Measurements from ENCODE around the gene C2CD2. TPM values are rescaled to one million over a fixed set of nuclear protein-coding genes. Genes with fewer than 3 reads are reported as not detected.

The C2CD2 gene
- total RNA-seq, 4 donors from 2014 or later = 9.5 to 37.5 (median 18.3) TPM

- Histone ChIP-seq H3K27me3 (no peaks in the 10 kb centered on the region), H3K4me1 (no peaks in the 10 kb centered on the region), H3K36me3 (no peaks in the 10 kb centered on the region), H3K9me3 (no peaks in the 10 kb centered on the region), H3K4me3 (no peak overlapping the region), H3K27ac (no peak overlapping the region)
- DNase-seq = no peak
- no peak for TF ChIP-seq POLR2A (IDR thresholded peaks at IDR 0.05)
- TF ChIP-seq CTCF (IDR thresholded peaks at IDR 0.05) = no peak
- intact Hi-C loops (cut with DNase I; ENCODE audit: low total_unique reads) = no loop called here
Observed at GRCh38 chr21:41854426-41854995, 99.3 kb downstream of the C2CD2 start.

- no peaks in the 10 kb centered on the region for H3K9me3 ChIP-seq
- H3K4me3 ChIP-seq = no peak overlapping the region
- H3K4me1 ChIP-seq = no peaks in the 10 kb centered on the region
- H3K27me3 ChIP-seq = no peaks in the 10 kb centered on the region
- DNase-seq = no peak
- TF ChIP-seq POLR2A (IDR thresholded peaks at IDR 0.05) (no peak), CTCF (IDR thresholded peaks at IDR 0.05) (no peak)
- H3K36me3 ChIP-seq = no peaks in the 10 kb centered on the region
- intact Hi-C loops (cut with DNase I; ENCODE audit: low total_unique reads) = no loop called here
- no peak overlapping the region for H3K27ac ChIP-seq
Observed at GRCh38 chr21:41852929-41853320, 100.9 kb downstream of the C2CD2 start.

GRCh38 chr21:41852151-41852928 lies 101.5 kb downstream of the C2CD2 start:
- intact Hi-C loops (cut with DNase I; ENCODE audit: low total_unique reads) = no loop called here

GRCh38 chr21:41851090-41851790 lies 102.6 kb downstream of the C2CD2 start:
- Histone ChIP-seq H3K4me1 (no peaks in the 10 kb centered on the region), H3K9me3 (no peaks in the 10 kb centered on the region), H3K27me3 (no peaks in the 10 kb centered on the region), H3K36me3 (no peaks in the 10 kb centered on the region), H3K4me3 (no peak overlapping the region), H3K27ac (no peak overlapping the region)
- intact Hi-C loops (cut with DNase I; ENCODE audit: low total_unique reads) = no loop called here
- no peak for DNase-seq
- TF ChIP-seq CTCF (IDR thresholded peaks at IDR 0.05) = no peak
- no peak for TF ChIP-seq POLR2A (IDR thresholded peaks at IDR 0.05)

More at GRCh38 chr21:41852151-41852928, 101.5 kb downstream of the C2CD2 start:
- Histone ChIP-seq H3K4me1 (no peaks in the 10 kb centered on the region), H3K36me3 (no peaks in the 10 kb centered on the region), H3K4me3 (no peak overlapping the region), H3K27me3 (no peaks in the 10 kb centered on the region), H3K9me3 (no peaks in the 10 kb centered on the region), H3K27ac (no peak overlapping the region)
- no peak for DNase-seq
- TF ChIP-seq CTCF (IDR thresholded peaks at IDR 0.05) (no peak), POLR2A (IDR thresholded peaks at IDR 0.05) (no peak)

- Histone ChIP-seq H3K36me3 (no peaks in the 10 kb centered on the region), H3K27ac (no peak overlapping the region), H3K9me3 (no peaks in the 10 kb centered on the region), H3K27me3 (no peaks in the 10 kb centered on the region), H3K4me3 (no peak overlapping the region), H3K4me1 (no peaks in the 10 kb centered on the region)
- no peak for DNase-seq
- intact Hi-C loops (cut with DNase I; ENCODE audit: low total_unique reads) = no loop called here
- TF ChIP-seq POLR2A (IDR thresholded peaks at IDR 0.05) (no peak), CTCF (IDR thresholded peaks at IDR 0.05) (no peak)
Observed at GRCh38 chr21:41850085-41850484, 103.7 kb downstream of the C2CD2 start.

All from uterus (tissue), 4 donors.